ENCODE data around the gene ZBTB4.

ZBTB4 gene

GRCh38 chr17:7437950-7438614, 41.3 kb downstream of the ZBTB4 start:
- TF ChIP-seq CTCF (IDR thresholded peaks at IDR 0.05; ENCODE audit: insufficient read depth, missing control alignments) = no peak
- FAIRE-seq (no peak), DNase-seq (ENCODE audit: insufficient read length, low spot score) (no peak)

- no peak for TF ChIP-seq CTCF (IDR thresholded peaks at IDR 0.05; ENCODE audit: insufficient read depth, missing control alignments)
- DNase-seq (ENCODE audit: insufficient read length, low spot score) (no peak), FAIRE-seq (no peak)
Observed at GRCh38 chr17:7437369-7437863, 42.0 kb downstream of the ZBTB4 start.

- FAIRE-seq = no peak
- DNase-seq (ENCODE audit: insufficient read length, low spot score) = peak; percentile 68
- peak; percentile 46 for TF ChIP-seq CTCF (IDR thresholded peaks at IDR 0.05; ENCODE audit: insufficient read depth, missing control alignments)
Observed at GRCh38 chr17:7436556-7437368, 42.7 kb downstream of the ZBTB4 start.

GRCh38 chr17:7435676-7436555, 43.5 kb downstream of the ZBTB4 start:
- TF ChIP-seq CTCF (IDR thresholded peaks at IDR 0.05; ENCODE audit: insufficient read depth, missing control alignments) = no peak
- DNase-seq (ENCODE audit: insufficient read length, low spot score) = no peak
- FAIRE-seq = no peak

- TF ChIP-seq CTCF (IDR thresholded peaks at IDR 0.05; ENCODE audit: insufficient read depth, missing control alignments) = no peak
- DNase-seq (ENCODE audit: insufficient read length, low spot score) (no peak), FAIRE-seq (no peak)
Observed at GRCh38 chr17:7432296-7432695, 47.1 kb downstream of the ZBTB4 start.

- DNase-seq (ENCODE audit: insufficient read length, low spot score) (no peak), FAIRE-seq (no peak)
- TF ChIP-seq CTCF (IDR thresholded peaks at IDR 0.05; ENCODE audit: insufficient read depth, missing control alignments) = no peak
Observed at GRCh38 chr17:7431231-7431630, 48.2 kb downstream of the ZBTB4 start.
